Measurements from ENCODE around the gene AOAH. TPM values are rescaled to one million over a fixed set of nuclear protein-coding genes. Genes with fewer than 3 reads are reported as not detected.
"Not testable (repeated sequence)": the region's sequence is repeated elsewhere in the genome, so short reads cannot be mapped to it uniquely, and the experiment has no call there.

Gene AOAH
- total RNA-seq, 1 donor from 2014 or later, result 5.5 TPM

DNA sequence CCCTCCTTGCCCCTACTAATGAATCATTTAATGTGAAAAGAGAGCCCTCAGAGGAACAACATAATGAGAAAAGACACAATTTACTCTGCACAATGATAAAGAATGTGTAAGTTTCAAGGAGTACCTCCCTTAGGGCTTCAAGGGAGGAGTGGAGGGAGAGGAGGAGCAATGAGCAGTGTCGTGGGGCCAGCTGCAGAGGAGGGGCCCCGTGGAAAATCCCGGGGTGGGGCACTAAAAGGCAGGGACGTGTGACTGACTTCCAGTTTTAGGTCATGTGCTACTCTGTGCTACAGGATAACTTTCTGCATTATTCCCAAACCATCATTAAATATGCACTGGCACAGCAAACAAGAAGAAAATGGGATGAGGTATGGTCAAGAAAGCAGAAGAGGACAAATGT, 226.5 kb downstream of the AOAH start:
- no peak overlapping the region for H2AFZ ChIP-seq (replicated peaks)
- H3K36me3 Mint-ChIP-seq, result peaks cover 2% of the 10 kb centered on the region
- no peaks in the 10 kb centered on the region for H3F3A ChIP-seq (ENCODE audit: low read depth)
- H3K9me3 Mint-ChIP-seq, result no peaks in the 10 kb centered on the region
- no peaks in the 10 kb centered on the region for H3K4me1 ChIP-seq
- peaks cover 6% of the 10 kb centered on the region for H3K27me3 Mint-ChIP-seq (ENCODE audit: insufficient read depth, low read depth)
- no peak overlapping the region for H3K4me3 ChIP-seq
- H3K4me2 ChIP-seq, result no peak overlapping the region
- no peak for DNase-seq (ENCODE audit: low spot score)
- H3K79me2 ChIP-seq (ENCODE audit: low read depth), result no peaks in the 10 kb centered on the region
- no peaks in the 10 kb centered on the region for H3K27me3 ChIP-seq
- no peaks in the 10 kb centered on the region for H4K20me1 ChIP-seq (ENCODE audit: low read depth)
- H3K4me1 Mint-ChIP-seq, result no peaks in the 10 kb centered on the region
- no peaks in the 10 kb centered on the region for H3K36me3 ChIP-seq
- no peak overlapping the region for H3K9ac ChIP-seq
- no peak overlapping the region for H3K27ac ChIP-seq
- TF ChIP-seq EZH2 (IDR thresholded peaks at IDR 0.05) (no peak), CTCF (IDR thresholded peaks at IDR 0.05) (no peak), EZH2phosphoT487 (IDR thresholded peaks at IDR 0.05) (no peak)
- H3K27ac Mint-ChIP-seq, result no peak overlapping the region
- H3K4me3 Mint-ChIP-seq, result no peak overlapping the region
- no peaks in the 10 kb centered on the region for H3K9me3 ChIP-seq (ENCODE audit: low read depth)

DNA sequence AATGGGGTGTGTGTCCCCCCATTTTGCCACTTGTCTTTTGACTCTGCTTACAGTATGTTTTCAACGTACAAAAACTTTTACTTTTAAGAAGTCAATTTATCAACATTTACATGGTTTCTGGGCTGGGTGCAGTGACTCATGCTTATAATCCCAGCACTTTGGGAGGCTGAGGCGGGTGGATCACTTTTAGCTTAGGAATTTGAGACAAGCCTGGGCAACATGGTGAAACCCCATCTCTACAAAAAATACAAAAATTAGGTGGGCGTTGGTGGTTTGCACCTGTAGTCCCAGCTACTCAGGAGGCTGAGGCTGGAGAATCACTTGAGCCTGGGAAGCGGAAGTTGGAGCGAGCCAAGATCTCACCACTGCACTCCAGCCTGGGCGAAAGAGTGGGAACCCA, 227.1 kb downstream of the AOAH start:
- H3K36me3 Mint-ChIP-seq; H3K4me1 ChIP-seq; DNase-seq (ENCODE audit: low spot score); H3K4me3 ChIP-seq; H3K27me3 Mint-ChIP-seq (ENCODE audit: insufficient read depth, low read depth); H3K27ac Mint-ChIP-seq; H3K4me3 Mint-ChIP-seq; H3K9ac ChIP-seq; H3K79me2 ChIP-seq (ENCODE audit: low read depth); H3K27me3 ChIP-seq; H3K4me2 ChIP-seq; H2AFZ ChIP-seq (replicated peaks); H3K9me3 Mint-ChIP-seq; H3K9me3 ChIP-seq (ENCODE audit: low read depth); H3K27ac ChIP-seq; H3K4me1 Mint-ChIP-seq; H3F3A ChIP-seq (ENCODE audit: low read depth); H4K20me1 ChIP-seq (ENCODE audit: low read depth); H3K36me3 ChIP-seq: not testable (repeated sequence)

GRCh38 chr7:36496576-36496975, 227.7 kb downstream of the AOAH start:
- Histone ChIP-seq H3K9me3 (ENCODE audit: low read depth) (peaks cover 5% of the 10 kb centered on the region), H3K9ac (no peak overlapping the region), H3K4me3 (no peak overlapping the region), H3K4me2 (no peak overlapping the region), H3K27me3 (no peaks in the 10 kb centered on the region), H3K36me3 (no peaks in the 10 kb centered on the region), H3K79me2 (ENCODE audit: low read depth) (no peaks in the 10 kb centered on the region), H3F3A (ENCODE audit: low read depth) (no peaks in the 10 kb centered on the region), H2AFZ (replicated peaks) (no peak overlapping the region), H3K4me1 (no peaks in the 10 kb centered on the region), H3K27ac (no peak overlapping the region), H4K20me1 (ENCODE audit: low read depth) (no peaks in the 10 kb centered on the region)
- Mint-ChIP-seq H3K9me3 (no peaks in the 10 kb centered on the region), H3K27me3 (ENCODE audit: insufficient read depth, low read depth) (peaks cover 3% of the 10 kb centered on the region), H3K4me3 (no peak overlapping the region), H3K27ac (no peak overlapping the region), H3K36me3 (no peaks in the 10 kb centered on the region), H3K4me1 (no peaks in the 10 kb centered on the region)
- TF ChIP-seq EZH2phosphoT487 (IDR thresholded peaks at IDR 0.05), result no peak
- no peak for TF ChIP-seq CTCF (IDR thresholded peaks at IDR 0.05)
- no peak for TF ChIP-seq EZH2 (IDR thresholded peaks at IDR 0.05)
- DNase-seq (ENCODE audit: low spot score), result no peak

- no peaks in the 10 kb centered on the region for H4K20me1 ChIP-seq (ENCODE audit: low read depth)
- H3K4me3 Mint-ChIP-seq, result no peak overlapping the region
- no peak overlapping the region for H2AFZ ChIP-seq (replicated peaks)
- no peak for DNase-seq (ENCODE audit: low spot score)
- H3K36me3 Mint-ChIP-seq, result no peaks in the 10 kb centered on the region
- H3K27ac Mint-ChIP-seq, result no peak overlapping the region
- no peaks in the 10 kb centered on the region for H3F3A ChIP-seq (ENCODE audit: low read depth)
- no peak overlapping the region for H3K27ac ChIP-seq
- peaks cover 3% of the 10 kb centered on the region for H3K9me3 Mint-ChIP-seq
- H3K4me1 Mint-ChIP-seq, result no peaks in the 10 kb centered on the region
- H3K27me3 Mint-ChIP-seq (ENCODE audit: insufficient read depth, low read depth), result peaks cover 3% of the 10 kb centered on the region
- H3K9ac ChIP-seq, result no peak overlapping the region
- peaks cover 5% of the 10 kb centered on the region for H3K9me3 ChIP-seq (ENCODE audit: low read depth)
- H3K79me2 ChIP-seq (ENCODE audit: low read depth), result no peaks in the 10 kb centered on the region
- H3K4me3 ChIP-seq, result no peak overlapping the region
- TF ChIP-seq EZH2phosphoT487 (IDR thresholded peaks at IDR 0.05), result no peak
- H3K27me3 ChIP-seq, result no peaks in the 10 kb centered on the region
- no peak overlapping the region for H3K4me2 ChIP-seq
- H3K4me1 ChIP-seq, result peaks cover 6% of the 10 kb centered on the region
- no peaks in the 10 kb centered on the region for H3K36me3 ChIP-seq
Observed at GRCh38 chr7:36491317-36491716, 233.0 kb downstream of the AOAH start.

Data from neural progenitor cell (in vitro differentiated cells).